Neutrophil (primary cell): Measurements from ENCODE around the gene TNFRSF18.

Experiments used
- H3K27ac ChIP-seq: fragments of 200-600 bp; sonication (generic); 2 replicates; pipeline ENCODE4 v1.5.1; 2016; ENCODE audit warnings: mild to moderate bottlenecking, moderate library complexity
- H3K27me3 ChIP-seq: fragments of 200-600 bp; sonication (generic); 2 replicates; pipeline ENCODE4 v1.6.0; 2016; ENCODE audit warnings: mild to moderate bottlenecking
- H3K36me3 ChIP-seq: fragments of 200-600 bp; sonication (generic); 2 replicates; pipeline ENCODE4 v1.5.1; 2017
- H3K4me1 ChIP-seq, 2 experiments: fragments of 200-600 bp in 1 of 2; sonication (generic) in 1 of 2; 1 replicate in 1 of 2; 2 replicates in 1 of 2; pipeline versions ENCODE4 v1.5.1 to v1.6.1; 2013 to 2016; ENCODE audit warnings: low read depth in 1 of 2, low read length in 1 of 2, mild to moderate bottlenecking in 1 of 2, moderate library complexity in 1 of 2; ENCODE audit not compliant: control insufficient read depth in 1 of 2, insufficient read depth in 1 of 2
- H3K4me3 ChIP-seq, 2 experiments: fragments of 200-600 bp in 1 of 2; sonication (generic) in 1 of 2; 1 replicate in 1 of 2; 2 replicates in 1 of 2; pipeline ENCODE4 v1.5.1; 2013 to 2016; ENCODE audit warnings: low read depth in 1 of 2, low read length in 1 of 2, mild to moderate bottlenecking in 1 of 2, moderate library complexity in 1 of 2
- H3K9me3 ChIP-seq: fragments of 200-600 bp; sonication (generic); 2 replicates; pipeline ENCODE4 v1.5.1; 2016
- TF ChIP-seq, protein P1 (sequence below): fragments of 200-600 bp; sonication (generic); IDR thresholded peaks from 2 replicates; pipeline ENCODE4 v1.5.1; 2016; ENCODE audit warnings: antibody characterized with exemption

The TNFRSF18 gene

GRCh38 chr1:1239227-1239613 is 32.8 kb upstream of the TNFRSF18 start:
- Histone ChIP-seq H3K4me3 (no peak overlapping the region), H3K27me3 (peaks cover 41% of the 10 kb centered on the region), H3K36me3 (no peaks in the 10 kb centered on the region), H3K9me3 (no peaks in the 10 kb centered on the region), H3K27ac (no peak overlapping the region), H3K4me1 (no peaks in the 10 kb centered on the region)
- TF ChIP-seq, protein P1, sequence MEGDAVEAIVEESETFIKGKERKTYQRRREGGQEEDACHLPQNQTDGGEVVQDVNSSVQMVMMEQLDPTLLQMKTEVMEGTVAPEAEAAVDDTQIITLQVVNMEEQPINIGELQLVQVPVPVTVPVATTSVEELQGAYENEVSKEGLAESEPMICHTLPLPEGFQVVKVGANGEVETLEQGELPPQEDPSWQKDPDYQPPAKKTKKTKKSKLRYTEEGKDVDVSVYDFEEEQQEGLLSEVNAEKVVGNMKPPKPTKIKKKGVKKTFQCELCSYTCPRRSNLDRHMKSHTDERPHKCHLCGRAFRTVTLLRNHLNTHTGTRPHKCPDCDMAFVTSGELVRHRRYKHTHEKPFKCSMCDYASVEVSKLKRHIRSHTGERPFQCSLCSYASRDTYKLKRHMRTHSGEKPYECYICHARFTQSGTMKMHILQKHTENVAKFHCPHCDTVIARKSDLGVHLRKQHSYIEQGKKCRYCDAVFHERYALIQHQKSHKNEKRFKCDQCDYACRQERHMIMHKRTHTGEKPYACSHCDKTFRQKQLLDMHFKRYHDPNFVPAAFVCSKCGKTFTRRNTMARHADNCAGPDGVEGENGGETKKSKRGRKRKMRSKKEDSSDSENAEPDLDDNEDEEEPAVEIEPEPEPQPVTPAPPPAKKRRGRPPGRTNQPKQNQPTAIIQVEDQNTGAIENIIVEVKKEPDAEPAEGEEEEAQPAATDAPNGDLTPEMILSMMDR: no peak

DNA sequence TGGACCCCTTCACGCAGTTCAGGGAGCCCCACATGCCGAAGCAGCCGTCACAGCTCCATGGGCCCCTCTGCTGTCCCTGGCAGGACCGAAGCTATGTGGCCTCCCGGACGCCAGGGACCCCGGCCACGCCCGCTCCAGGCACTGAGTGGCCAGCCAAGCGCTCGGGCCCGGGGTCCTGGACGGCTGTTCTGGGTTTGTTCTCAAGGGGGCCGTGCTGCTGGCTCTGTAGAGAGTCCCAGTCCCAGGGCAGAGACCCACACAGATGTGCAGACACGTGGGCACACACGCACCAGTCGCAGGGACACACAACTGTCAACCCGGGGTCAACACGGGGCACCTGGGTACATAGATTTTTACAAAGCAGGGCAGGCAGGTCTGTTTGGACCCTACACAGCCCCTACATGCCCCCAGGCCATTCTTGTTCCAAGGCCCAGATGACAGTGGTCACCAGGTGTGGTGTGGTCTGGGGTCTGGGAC is 32.3 kb upstream of the TNFRSF18 start:
- H3K27me3 ChIP-seq: peaks cover 41% of the 10 kb centered on the region
- TF ChIP-seq, protein P1: no peak
- no peaks in the 10 kb centered on the region for H3K9me3 ChIP-seq
- no peak overlapping the region for H3K4me3 ChIP-seq
- no peaks in the 10 kb centered on the region for H3K36me3 ChIP-seq
- no peak overlapping the region for H3K27ac ChIP-seq
- no peaks in the 10 kb centered on the region for H3K4me1 ChIP-seq

DNA sequence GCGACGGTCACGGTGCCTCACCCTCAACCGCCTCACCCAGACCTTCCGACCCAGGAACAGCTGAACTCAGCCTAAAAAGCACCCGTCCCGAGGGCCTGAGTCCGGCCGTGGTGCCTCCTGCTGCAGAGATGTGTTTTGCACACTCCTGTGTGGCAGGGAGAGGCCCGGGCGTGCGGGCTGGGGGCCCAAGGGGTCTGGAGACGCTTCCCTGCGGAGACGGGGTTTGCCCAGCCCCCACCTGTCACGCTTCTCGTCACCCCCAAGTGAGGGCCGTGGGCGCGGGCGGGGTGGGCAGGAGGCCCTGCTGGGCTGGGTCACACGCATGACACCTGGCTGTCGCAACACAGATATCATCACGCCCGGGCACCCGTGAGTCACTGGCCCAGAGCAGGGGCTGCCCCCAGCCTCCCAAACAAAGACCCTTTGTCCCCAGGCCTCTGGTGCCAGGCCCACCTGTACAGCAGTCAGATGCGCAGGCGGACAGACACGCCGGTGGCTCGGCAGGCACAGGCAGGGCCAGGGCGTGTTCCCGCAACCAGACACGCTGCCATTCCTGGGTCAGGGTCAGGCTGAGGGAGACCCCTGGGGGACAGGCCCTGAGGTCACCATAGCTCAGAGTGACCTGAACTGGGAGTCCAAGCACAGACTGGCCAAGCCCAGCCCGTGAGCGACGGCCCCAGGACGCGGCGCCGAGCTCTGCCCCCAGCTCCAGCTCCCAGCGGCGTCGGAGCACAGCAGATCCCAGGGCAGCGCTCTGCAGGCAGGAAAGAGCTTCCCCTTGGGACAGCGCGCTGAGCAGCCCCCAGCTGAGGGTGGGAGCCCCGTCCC is 31.7 kb upstream of the TNFRSF18 start:
- Histone ChIP-seq H3K4me1 (peaks cover 0 to under 1% of the 10 kb centered on the region in 2 experiments), H3K36me3 (no peaks in the 10 kb centered on the region), H3K4me3 (no peak overlapping the region), H3K27ac (no peak overlapping the region), H3K27me3 (peaks cover 41% of the 10 kb centered on the region), H3K9me3 (no peaks in the 10 kb centered on the region)
- TF ChIP-seq, protein P1: no peak

DNA sequence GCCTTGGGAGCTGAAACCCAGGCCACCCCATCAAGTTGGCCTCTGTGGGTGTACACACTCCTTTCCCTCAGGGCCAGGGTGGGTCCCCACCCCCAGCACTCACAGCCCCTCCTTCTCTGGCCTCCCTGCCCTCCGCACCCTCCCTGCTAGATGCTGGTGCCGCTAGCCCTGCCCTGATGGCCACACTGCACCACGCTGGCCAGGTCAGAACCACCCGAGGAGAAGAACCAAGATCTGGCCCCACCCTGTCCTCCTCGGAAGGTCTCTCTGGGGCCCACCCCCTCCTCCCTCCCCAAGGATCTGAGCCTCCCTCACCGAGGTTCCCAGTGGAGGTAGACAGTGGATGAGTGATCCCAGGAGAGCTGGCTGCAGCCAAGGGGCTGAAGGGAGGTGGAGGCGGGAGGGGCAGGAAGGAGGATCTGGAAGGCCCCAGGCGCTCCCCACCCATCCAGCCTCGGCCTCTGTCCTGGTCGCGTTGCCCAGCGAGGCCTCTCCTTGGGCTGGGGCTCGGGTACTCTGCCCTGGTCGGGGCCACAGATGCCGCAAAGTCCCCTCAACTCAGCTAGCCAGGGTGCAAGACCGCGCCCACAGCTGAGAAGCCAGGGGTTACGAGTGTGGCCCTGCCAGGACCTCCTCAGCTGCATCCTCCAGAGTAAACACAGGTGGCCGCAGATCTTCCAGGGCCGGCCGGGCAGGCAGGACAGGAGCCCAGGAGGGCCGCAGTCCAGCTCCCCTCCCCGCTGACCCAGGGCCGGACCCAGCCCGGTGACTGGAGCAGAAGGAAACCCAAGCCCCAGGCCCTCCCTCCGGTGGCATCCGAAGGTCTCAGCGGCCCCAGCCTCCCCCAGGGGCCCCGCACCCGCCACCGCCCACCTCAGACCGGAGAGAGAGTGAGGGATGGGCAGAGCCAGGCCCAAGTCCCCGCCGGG is 30.8 kb upstream of the TNFRSF18 start:
- H3K4me3 ChIP-seq: no peak overlapping the region
- no peak overlapping the region for H3K27ac ChIP-seq
- H3K4me1 ChIP-seq: peaks cover 6 to 7% of the 10 kb centered on the region in 2 experiments
- H3K9me3 ChIP-seq: no peaks in the 10 kb centered on the region
- no peaks in the 10 kb centered on the region for H3K36me3 ChIP-seq
- peaks cover 41% of the 10 kb centered on the region for H3K27me3 ChIP-seq
- TF ChIP-seq, protein P1: no peak

GRCh38 chr1:1236176-1236763 is 29.9 kb upstream of the TNFRSF18 start:
- H3K27me3 ChIP-seq: peaks cover 41% of the 10 kb centered on the region
- H3K36me3 ChIP-seq: no peaks in the 10 kb centered on the region
- H3K9me3 ChIP-seq: no peaks in the 10 kb centered on the region
- TF ChIP-seq, protein P1: no peak
- H3K27ac ChIP-seq: no peak overlapping the region
- no peak overlapping the region for H3K4me3 ChIP-seq
- peaks cover 8 to 9% of the 10 kb centered on the region in 2 experiments for H3K4me1 ChIP-seq
